Gastrocnemius medialis (tissue), 4 donors: ENCODE results near the gene CPM.

Source experiments
- POLR2A ChIP-seq, 2 donors: fragments of 450-650 bp; IDR thresholded peaks; one replicate each; pipeline ENCODE4 v1.6.1; 2017; ENCODE audit warnings: antibody characterized with exemption in 2 of 2, mild to moderate bottlenecking in 2 of 2, moderate library complexity in 2 of 2
- TF ChIP-seq, protein P1 (sequence below), 5 experiments: fragments of 450-650 bp in 3 of 5; fragments of 200-600 bp in 2 of 5; sonication (generic) in 2 of 5; IDR thresholded peaks in 4 of 5; conservative IDR thresholded peaks in 1 of 5; 1 replicate in 4 of 5; 2 replicates in 1 of 5; pipeline ENCODE4 v1.5.1; 2016 to 2019; ENCODE audit warnings: antibody characterized with exemption in 5 of 5, mild to moderate bottlenecking in 3 of 5, moderate library complexity in 3 of 5

GRCh38 chr12:68835333-68835908 is 97.5 kb downstream of the CPM start:
- TF ChIP-seq POLR2A (IDR thresholded peaks at IDR 0.05), result no peak
- TF ChIP-seq, protein P1, sequence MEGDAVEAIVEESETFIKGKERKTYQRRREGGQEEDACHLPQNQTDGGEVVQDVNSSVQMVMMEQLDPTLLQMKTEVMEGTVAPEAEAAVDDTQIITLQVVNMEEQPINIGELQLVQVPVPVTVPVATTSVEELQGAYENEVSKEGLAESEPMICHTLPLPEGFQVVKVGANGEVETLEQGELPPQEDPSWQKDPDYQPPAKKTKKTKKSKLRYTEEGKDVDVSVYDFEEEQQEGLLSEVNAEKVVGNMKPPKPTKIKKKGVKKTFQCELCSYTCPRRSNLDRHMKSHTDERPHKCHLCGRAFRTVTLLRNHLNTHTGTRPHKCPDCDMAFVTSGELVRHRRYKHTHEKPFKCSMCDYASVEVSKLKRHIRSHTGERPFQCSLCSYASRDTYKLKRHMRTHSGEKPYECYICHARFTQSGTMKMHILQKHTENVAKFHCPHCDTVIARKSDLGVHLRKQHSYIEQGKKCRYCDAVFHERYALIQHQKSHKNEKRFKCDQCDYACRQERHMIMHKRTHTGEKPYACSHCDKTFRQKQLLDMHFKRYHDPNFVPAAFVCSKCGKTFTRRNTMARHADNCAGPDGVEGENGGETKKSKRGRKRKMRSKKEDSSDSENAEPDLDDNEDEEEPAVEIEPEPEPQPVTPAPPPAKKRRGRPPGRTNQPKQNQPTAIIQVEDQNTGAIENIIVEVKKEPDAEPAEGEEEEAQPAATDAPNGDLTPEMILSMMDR (IDR thresholded peaks at IDR 0.05 in 4 of 5, conservative IDR thresholded peaks at IDR 0.05 in 1 of 5), result no peak
